ENCODE results near the gene BAZ1A. TPM values are rescaled to one million over a fixed set of nuclear protein-coding genes. Genes with fewer than 3 reads are reported as not detected.
"Not testable (repeated sequence)": the region's sequence is repeated elsewhere in the genome, so short reads cannot be mapped to it uniquely, and the experiment has no call there.

The BAZ1A gene
- total RNA-seq, 1 donor: 21.7 TPM

GRCh38 chr14:34817768-34818167 is 57.4 kb downstream of the BAZ1A start:
- TF ChIP-seq, protein P1, sequence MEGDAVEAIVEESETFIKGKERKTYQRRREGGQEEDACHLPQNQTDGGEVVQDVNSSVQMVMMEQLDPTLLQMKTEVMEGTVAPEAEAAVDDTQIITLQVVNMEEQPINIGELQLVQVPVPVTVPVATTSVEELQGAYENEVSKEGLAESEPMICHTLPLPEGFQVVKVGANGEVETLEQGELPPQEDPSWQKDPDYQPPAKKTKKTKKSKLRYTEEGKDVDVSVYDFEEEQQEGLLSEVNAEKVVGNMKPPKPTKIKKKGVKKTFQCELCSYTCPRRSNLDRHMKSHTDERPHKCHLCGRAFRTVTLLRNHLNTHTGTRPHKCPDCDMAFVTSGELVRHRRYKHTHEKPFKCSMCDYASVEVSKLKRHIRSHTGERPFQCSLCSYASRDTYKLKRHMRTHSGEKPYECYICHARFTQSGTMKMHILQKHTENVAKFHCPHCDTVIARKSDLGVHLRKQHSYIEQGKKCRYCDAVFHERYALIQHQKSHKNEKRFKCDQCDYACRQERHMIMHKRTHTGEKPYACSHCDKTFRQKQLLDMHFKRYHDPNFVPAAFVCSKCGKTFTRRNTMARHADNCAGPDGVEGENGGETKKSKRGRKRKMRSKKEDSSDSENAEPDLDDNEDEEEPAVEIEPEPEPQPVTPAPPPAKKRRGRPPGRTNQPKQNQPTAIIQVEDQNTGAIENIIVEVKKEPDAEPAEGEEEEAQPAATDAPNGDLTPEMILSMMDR (IDR thresholded peaks at IDR 0.05; ENCODE audit: insufficient read depth, low read length): no peak
- H3K4me3 ChIP-seq (ENCODE audit: low read depth, low read length): no peak overlapping the region
- DNase-seq (ENCODE audit: low read depth): no peak

- TF ChIP-seq, protein P1 (IDR thresholded peaks at IDR 0.05; ENCODE audit: insufficient read depth, low read length): no peak
- no peak for DNase-seq (ENCODE audit: low read depth)
- H3K4me3 ChIP-seq (ENCODE audit: low read depth, low read length): no peak overlapping the region
These were observed 65.1 kb downstream of the BAZ1A start for GRCh38 chr14:34810028-34810427.

DNA sequence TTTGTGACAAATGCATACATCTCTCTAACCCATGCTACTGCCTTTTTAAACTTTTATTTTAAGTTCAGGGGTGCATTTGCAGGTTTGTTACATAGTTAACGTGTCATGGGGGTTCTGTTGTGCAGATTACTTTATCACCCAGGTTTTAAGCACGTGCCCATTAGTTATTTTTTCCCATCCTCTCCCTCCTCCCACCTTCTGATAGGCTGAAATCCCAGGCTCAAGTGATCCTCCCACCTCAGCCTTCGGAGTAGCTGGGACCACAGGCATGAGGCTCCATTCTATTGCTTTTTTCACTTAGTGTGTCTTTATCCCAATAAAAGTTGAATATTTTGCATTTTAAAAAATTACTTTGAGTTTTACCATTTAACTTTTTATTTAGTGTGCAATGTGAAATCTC is 68.9 kb downstream of the BAZ1A start:
- TF ChIP-seq, protein P1 (IDR thresholded peaks at IDR 0.05; ENCODE audit: insufficient read depth, low read length): no peak
- H3K4me3 ChIP-seq (ENCODE audit: low read depth, low read length): no peak overlapping the region
- DNase-seq (ENCODE audit: low read depth): no peak

GRCh38 chr14:34804933-34805332 is 70.2 kb downstream of the BAZ1A start:
- DNase-seq (ENCODE audit: low read depth): no peak
- no peak overlapping the region for H3K4me3 ChIP-seq (ENCODE audit: low read depth, low read length)
- TF ChIP-seq, protein P1 (IDR thresholded peaks at IDR 0.05; ENCODE audit: insufficient read depth, low read length): no peak

GRCh38 chr14:34798861-34799260 is 76.3 kb downstream of the BAZ1A start:
- not testable (repeated sequence) for DNase-seq (ENCODE audit: low read depth); H3K4me3 ChIP-seq (ENCODE audit: low read depth, low read length)

- TF ChIP-seq, protein P1 (IDR thresholded peaks at IDR 0.05; ENCODE audit: insufficient read depth, low read length): no peak
- no peak for DNase-seq (ENCODE audit: low read depth)
- H3K4me3 ChIP-seq (ENCODE audit: low read depth, low read length): no peak overlapping the region
These were observed 77.2 kb downstream of the BAZ1A start for GRCh38 chr14:34797747-34798583.

DNA sequence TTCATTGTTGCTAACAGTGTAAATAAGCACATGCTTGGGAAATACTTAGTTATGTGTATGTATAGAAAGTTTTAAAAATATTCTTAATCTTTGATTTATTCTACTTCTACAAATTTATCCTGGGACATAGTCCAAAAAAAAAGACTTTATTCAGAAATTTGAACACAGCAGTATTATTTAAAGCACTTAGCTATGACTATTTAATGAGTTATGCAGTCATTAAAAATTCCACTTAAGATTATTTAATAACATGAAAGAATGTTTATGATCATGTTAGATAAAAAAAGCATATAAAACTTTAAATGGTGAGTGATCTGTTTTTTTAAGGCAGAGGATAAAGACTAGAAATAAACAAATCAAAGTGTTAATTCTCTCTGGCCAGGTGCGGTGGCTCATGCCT is 78.3 kb downstream of the BAZ1A start:
- TF ChIP-seq, protein P1 (IDR thresholded peaks at IDR 0.05; ENCODE audit: insufficient read depth, low read length): no peak
- H3K4me3 ChIP-seq (ENCODE audit: low read depth, low read length): no peak overlapping the region
- DNase-seq (ENCODE audit: low read depth): no peak

Measured in fibroblast of the aortic adventitia (primary cell).